Activated naive CD4-positive, alpha-beta T cell treated with anti-CD3 and anti-CD28 coated beads for 36 hours (primary cell): ENCODE results near the gene LRP5. TPM values are rescaled to one million over a fixed set of nuclear protein-coding genes. Genes with fewer than 3 reads are reported as not detected.

Experiments
- CTCF ChIA-PET: fragments of 350-600 bp; sonication (Branson Sonifier 250); formaldehyde crosslinking; loops from one replicate; lab custom pipeline; 2021; ENCODE audit warnings: antibody characterized with exemption; lab: Charles Lee
- DNase-seq: peaks from one replicate; pipeline ENCODE4 v3.0.0-alpha.2; 2020
- H3K27ac Mint-ChIP-seq: one replicate; pipeline ENCODE4 v1.8.0; 2021; ENCODE audit warnings: mild to moderate bottlenecking, mixed read lengths
- H3K27me3 Mint-ChIP-seq: one replicate; pipeline ENCODE4 v1.8.0; 2021; ENCODE audit warnings: low read depth, mixed read lengths
- H3K36me3 Mint-ChIP-seq: one replicate; pipeline ENCODE4 v1.8.0; 2021; ENCODE audit warnings: low read depth, mixed read lengths
- H3K4me1 Mint-ChIP-seq: one replicate; pipeline ENCODE4 v1.8.0; 2021; ENCODE audit warnings: low read depth, mixed read lengths
- H3K4me3 Mint-ChIP-seq: one replicate; pipeline ENCODE4 v1.8.0; 2021; ENCODE audit warnings: mild to moderate bottlenecking, moderate library complexity, mixed read lengths
- H3K9me3 Mint-ChIP-seq: one replicate; pipeline ENCODE4 v1.8.0; 2021; ENCODE audit warnings: mixed read lengths
- intact Hi-C: fragments of 100-400 bp; cut with micrococcal nuclease; formaldehyde crosslinking; loops from one replicate; pipeline ENCODE4 v1.15.1; 2023
- total RNA-seq, 2 experiments: library from RNA; stranded (reverse); gene quantifications; one replicate each; pipeline ENCODE4 v1.2.3, GENCODE V29; 2021

LRP5 gene
- total RNA-seq, 2 experiments from 2014 or later, result 14.3 to 17.1 TPM

DNA sequence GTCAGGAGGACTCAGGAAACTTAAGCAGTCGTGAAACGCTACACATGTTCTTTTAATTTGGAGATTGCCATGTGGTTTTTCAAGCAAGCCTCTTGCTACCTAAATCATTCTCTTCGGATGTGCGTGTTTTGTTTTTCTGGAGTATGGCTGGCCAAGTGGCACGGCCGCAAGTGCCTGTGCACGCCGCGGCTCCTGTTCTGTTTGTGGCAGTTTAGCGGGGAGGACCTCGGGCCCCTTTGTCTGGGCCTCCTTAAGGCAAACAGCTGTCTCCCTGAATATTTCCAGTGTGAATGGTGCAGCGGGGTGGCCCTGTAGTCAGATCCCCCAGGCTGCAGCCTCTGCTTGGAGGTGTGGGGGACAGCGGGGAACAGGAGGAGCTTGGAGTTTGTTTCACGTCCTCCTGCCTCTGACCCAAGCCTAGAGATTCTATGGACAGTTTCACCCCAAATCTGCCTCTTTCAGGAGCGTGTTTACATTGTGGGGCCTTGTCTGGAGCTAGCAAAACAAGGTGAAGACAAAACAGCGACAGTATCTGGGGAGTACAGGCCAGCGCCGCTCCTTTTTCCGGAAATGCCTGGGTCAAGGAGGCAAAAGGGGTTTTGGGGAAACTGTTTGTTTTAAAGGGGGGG lies 1.3 kb downstream of the LRP5 start:
- Mint-ChIP-seq H3K27ac (peak overlapping the region; percentile 36), H3K4me3 (peak overlapping the region; percentile 91), H3K36me3 (peaks cover 4% of the 10 kb centered on the region), H3K4me1 (peaks cover 21% of the 10 kb centered on the region), H3K27me3 (no peaks in the 10 kb centered on the region), H3K9me3 (no peaks in the 10 kb centered on the region)
- no peak for DNase-seq
- intact Hi-C loops, result loop anchor here (2.0 kb wide), 1 partner anchor 71 kb away; no protein-coding TSS in a partner anchor
- CTCF ChIA-PET, result interaction anchor here (1.2 to 1.8 kb wide), 2 partner anchors 56 to 70 kb away, joined by 4 to 7 read pairs; no protein-coding TSS in a partner anchor

GRCh38 chr11:68314203-68315170 lies 2.1 kb downstream of the LRP5 start:
- intact Hi-C loops, result no loop called here
- H3K4me3 Mint-ChIP-seq, result peak overlapping the region; percentile 91
- no peaks in the 10 kb centered on the region for H3K9me3 Mint-ChIP-seq
- H3K4me1 Mint-ChIP-seq, result peaks cover 21% of the 10 kb centered on the region
- no peaks in the 10 kb centered on the region for H3K27me3 Mint-ChIP-seq
- H3K27ac Mint-ChIP-seq, result no peak overlapping the region
- DNase-seq, result no peak
- CTCF ChIA-PET, result interaction anchor here (1.2 to 1.8 kb wide), 2 partner anchors 57 to 69 kb away, joined by 4 to 7 read pairs; no protein-coding TSS in a partner anchor
- H3K36me3 Mint-ChIP-seq, result peaks cover 4% of the 10 kb centered on the region

DNA sequence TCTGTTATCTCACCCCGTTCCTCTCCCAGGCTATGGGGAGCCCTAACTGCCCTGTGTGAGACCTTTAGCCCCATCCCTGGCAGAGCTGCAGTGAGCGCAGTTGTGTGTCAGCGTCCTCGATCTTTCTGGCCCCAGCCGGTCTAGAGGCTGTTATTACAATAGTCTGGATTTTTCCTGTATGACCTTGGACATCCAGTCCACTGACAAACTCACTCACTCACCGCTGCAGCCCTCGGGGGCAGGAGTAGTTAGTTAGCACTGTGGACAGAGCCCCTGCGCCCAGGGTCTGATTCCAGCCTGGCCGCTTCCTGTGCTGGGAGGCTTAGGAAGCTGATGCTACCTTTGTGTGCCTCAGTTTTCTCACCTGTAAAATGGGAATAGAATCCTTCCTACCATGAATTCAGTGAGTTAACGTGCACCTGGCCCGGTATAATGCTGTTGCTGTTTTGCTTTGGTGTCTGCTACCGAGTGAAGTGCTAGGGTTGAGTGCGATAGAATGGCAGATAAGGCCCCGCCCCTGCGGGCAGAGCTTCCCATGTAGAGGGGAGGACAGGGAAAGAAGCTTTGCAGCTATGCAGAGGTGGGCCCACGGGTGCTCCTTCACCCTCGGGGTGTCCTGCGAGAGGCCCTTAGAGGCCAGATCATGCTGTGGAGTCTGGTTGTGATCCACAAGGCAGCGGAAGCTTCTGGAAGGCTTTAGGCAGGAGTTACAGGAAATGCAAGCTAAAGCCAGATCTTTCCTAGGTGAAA lies 3.0 kb downstream of the LRP5 start:
- CTCF ChIA-PET, result no interaction called here
- intact Hi-C loops, result no loop called here
- no peak for DNase-seq
- Mint-ChIP-seq H3K27me3 (no peaks in the 10 kb centered on the region), H3K4me1 (peaks cover 21% of the 10 kb centered on the region), H3K9me3 (no peaks in the 10 kb centered on the region), H3K4me3 (no peak overlapping the region), H3K27ac (peak overlapping the region; percentile 30), H3K36me3 (peaks cover 4% of the 10 kb centered on the region)

DNA sequence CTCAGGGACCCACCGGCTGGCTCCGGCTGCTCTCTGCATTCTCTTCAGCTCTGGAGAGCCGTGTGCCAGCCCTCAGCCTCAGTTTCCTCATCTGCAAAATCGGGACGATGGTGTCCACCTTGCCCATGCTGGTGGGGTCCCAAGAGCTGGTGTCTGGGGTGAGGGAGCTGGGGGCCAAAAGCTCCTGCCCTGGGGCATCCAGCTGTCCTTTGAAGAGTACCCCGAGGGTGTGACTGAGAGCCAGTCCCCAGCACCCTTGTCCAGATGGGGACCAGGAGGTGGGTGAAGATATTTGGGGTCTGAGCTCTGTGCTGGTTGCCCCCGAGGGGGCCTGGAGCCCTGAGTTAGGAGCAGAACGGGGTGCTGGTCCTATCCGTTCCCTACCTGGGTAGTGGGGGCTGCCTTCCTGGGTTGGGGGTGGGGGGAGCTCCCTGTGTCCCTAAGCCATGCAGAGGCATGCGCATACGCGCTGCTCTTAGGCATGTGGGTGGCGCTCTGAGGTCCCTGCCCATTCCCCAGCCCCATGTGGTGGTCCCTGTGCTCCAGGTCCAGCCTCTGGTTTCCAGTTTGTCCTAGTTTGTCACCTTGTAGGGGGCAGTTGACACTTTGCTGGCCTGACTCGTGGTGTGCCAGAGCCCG lies 4.9 kb downstream of the LRP5 start:
- no peak for DNase-seq
- intact Hi-C loops, result no loop called here
- CTCF ChIA-PET, result interaction anchor here (0.6 kb wide), 1 partner anchor 1346 kb away, joined by 3 read pairs; no protein-coding TSS in a partner anchor
- H3K4me1 Mint-ChIP-seq, result peaks cover 21% of the 10 kb centered on the region
- H3K9me3 Mint-ChIP-seq, result no peaks in the 10 kb centered on the region
- no peak overlapping the region for H3K4me3 Mint-ChIP-seq
- H3K36me3 Mint-ChIP-seq, result peaks cover 4% of the 10 kb centered on the region
- no peaks in the 10 kb centered on the region for H3K27me3 Mint-ChIP-seq
- no peak overlapping the region for H3K27ac Mint-ChIP-seq

DNA sequence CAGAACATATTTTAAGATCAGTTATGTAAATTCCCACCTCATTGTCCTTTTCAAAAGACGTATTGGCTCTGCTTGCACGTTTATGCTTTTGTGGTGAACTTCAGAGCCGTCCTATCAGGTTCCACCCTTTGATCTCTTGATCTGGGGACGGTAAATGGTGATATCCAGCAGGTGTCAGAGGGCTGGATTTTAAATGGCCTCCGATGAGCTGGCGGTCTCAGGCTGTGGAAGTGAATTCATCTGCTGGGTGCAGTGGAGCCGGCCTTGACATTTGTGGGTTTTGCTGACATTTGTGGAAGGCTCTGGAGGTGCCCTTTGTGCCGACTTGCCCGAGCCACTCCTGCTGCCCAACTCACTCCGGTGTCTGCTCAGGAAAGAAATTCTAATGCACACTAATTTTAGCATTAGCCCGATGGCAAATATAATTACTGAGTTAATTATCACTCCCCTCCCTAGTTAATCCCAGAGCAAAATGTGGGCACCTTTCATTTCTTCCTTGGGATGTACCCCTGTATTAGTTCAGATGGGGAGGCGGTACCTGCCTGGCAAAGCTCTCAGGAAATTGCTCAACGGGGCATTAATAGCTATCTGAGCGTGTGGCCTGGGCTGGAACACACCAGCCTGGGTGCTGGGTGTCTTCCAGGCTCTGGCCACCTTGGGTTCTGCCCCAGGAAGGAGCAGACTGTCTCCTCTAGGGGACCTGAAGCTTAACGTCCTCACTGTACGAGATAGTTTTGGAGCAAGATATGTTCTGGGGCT lies 9.1 kb downstream of the LRP5 start:
- Mint-ChIP-seq H3K27me3 (no peaks in the 10 kb centered on the region), H3K36me3 (no peaks in the 10 kb centered on the region), H3K27ac (no peak overlapping the region)

GRCh38 chr11:68322052-68322430 lies 9.7 kb downstream of the LRP5 start:
- H3K27ac Mint-ChIP-seq, result no peak overlapping the region
- DNase-seq, result no peak
- no peaks in the 10 kb centered on the region for H3K27me3 Mint-ChIP-seq
- H3K4me1 Mint-ChIP-seq, result peaks cover under 1% of the 10 kb centered on the region
- intact Hi-C loops, result no loop called here
- no peaks in the 10 kb centered on the region for H3K36me3 Mint-ChIP-seq
- H3K9me3 Mint-ChIP-seq, result no peaks in the 10 kb centered on the region
- H3K4me3 Mint-ChIP-seq, result no peak overlapping the region
- CTCF ChIA-PET, result no interaction called here

More for the DNA sequence above, 9.1 kb downstream of the LRP5 start:
- no peak for DNase-seq
- Mint-ChIP-seq H3K4me3 (no peak overlapping the region), H3K4me1 (no peaks in the 10 kb centered on the region), H3K9me3 (no peaks in the 10 kb centered on the region)
- intact Hi-C loops, result no loop called here
- CTCF ChIA-PET, result no interaction called here

GRCh38 chr11:68324241-68324640 lies 11.8 kb downstream of the LRP5 start:
- H3K36me3 Mint-ChIP-seq, result no peaks in the 10 kb centered on the region
- DNase-seq, result no peak

GRCh38 chr11:68324695-68325094 lies 12.3 kb downstream of the LRP5 start:
- no peak overlapping the region for H3K27ac Mint-ChIP-seq
- H3K27me3 Mint-ChIP-seq, result no peaks in the 10 kb centered on the region
- CTCF ChIA-PET, result interaction anchor here (1.6 kb wide), 1 partner anchor 67 kb away, joined by 6 read pairs; no protein-coding TSS in a partner anchor
- no peak overlapping the region for H3K4me3 Mint-ChIP-seq
- no peak for DNase-seq
- H3K9me3 Mint-ChIP-seq, result no peaks in the 10 kb centered on the region
- intact Hi-C loops, result no loop called here
- no peaks in the 10 kb centered on the region for H3K36me3 Mint-ChIP-seq
- peaks cover 25% of the 10 kb centered on the region for H3K4me1 Mint-ChIP-seq

More at GRCh38 chr11:68324241-68324640, 11.8 kb downstream of the LRP5 start:
- H3K9me3 Mint-ChIP-seq, result no peaks in the 10 kb centered on the region
- peaks cover 22% of the 10 kb centered on the region for H3K4me1 Mint-ChIP-seq
- H3K27me3 Mint-ChIP-seq, result no peaks in the 10 kb centered on the region
- no peak overlapping the region for H3K27ac Mint-ChIP-seq
- CTCF ChIA-PET, result interaction anchor here (1.6 kb wide), 1 partner anchor 67 kb away, joined by 6 read pairs; no protein-coding TSS in a partner anchor
- intact Hi-C loops, result no loop called here
- no peak overlapping the region for H3K4me3 Mint-ChIP-seq

DNA sequence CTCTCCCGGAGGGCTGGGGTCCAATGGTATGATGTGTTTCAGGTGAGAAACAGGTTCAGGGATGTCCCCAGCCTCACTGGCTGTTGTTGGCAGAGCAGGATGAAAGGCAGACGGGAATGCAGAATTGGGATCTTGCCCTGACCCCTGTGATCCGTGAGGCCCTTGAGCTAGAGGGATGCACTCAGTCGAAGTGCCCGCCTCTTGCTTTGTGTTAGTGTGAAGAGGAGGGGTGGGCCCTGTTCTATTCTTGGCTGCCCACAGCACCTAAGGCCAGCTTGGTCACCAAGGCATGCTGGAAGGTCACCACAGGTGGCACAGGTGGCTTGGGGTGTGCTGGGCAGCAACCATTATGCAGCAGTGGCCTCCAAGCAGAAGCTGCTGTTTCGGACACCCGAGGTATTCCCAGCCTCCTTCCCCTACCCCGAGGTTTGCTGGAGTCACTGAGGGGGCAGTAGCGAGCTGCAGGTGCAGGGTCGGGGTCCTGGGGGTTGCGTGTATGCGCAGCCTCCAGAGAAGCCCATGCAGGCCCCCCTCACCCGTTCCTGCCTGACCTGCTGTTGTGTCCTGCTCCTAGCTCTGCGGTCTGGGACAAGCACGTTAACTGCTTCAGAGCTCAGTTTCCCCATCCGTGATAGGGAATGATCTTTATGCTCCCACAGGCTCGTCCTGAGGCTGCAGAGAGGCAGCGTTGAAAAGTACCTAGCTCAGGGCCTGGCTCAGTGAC lies 13.0 kb downstream of the LRP5 start:
- intact Hi-C loops, result no loop called here
- no peaks in the 10 kb centered on the region for H3K9me3 Mint-ChIP-seq
- no peak for DNase-seq
- no peak overlapping the region for H3K4me3 Mint-ChIP-seq
- H3K27me3 Mint-ChIP-seq, result no peaks in the 10 kb centered on the region
- CTCF ChIA-PET, result interaction anchor here (1.6 kb wide), 1 partner anchor 68 kb away, joined by 6 read pairs; no protein-coding TSS in a partner anchor
- peaks cover 32% of the 10 kb centered on the region for H3K4me1 Mint-ChIP-seq
- H3K36me3 Mint-ChIP-seq, result no peaks in the 10 kb centered on the region
- no peak overlapping the region for H3K27ac Mint-ChIP-seq

GRCh38 chr11:68325907-68326220 lies 13.5 kb downstream of the LRP5 start:
- H3K27me3 Mint-ChIP-seq, result no peaks in the 10 kb centered on the region
- intact Hi-C loops, result no loop called here
- no peak overlapping the region for H3K27ac Mint-ChIP-seq
- H3K9me3 Mint-ChIP-seq, result no peaks in the 10 kb centered on the region
- peaks cover 37% of the 10 kb centered on the region for H3K4me1 Mint-ChIP-seq
- CTCF ChIA-PET, result no interaction called here
- H3K4me3 Mint-ChIP-seq, result no peak overlapping the region
- no peaks in the 10 kb centered on the region for H3K36me3 Mint-ChIP-seq
- DNase-seq, result no peak
